Esophagus muscularis mucosa (tissue), 4 donors: ENCODE measurements around the gene PTPRN.

Source experiments
- CTCF ChIP-seq, 3 experiments: fragments of 200-600 bp in 2 of 3; fragments of 450-650 bp in 1 of 3; sonication (generic) in 2 of 3; IDR thresholded peaks; one replicate each; pipeline ENCODE4 v1.5.1; 2017 to 2019; ENCODE audit warnings: antibody characterized with exemption in 3 of 3, mild to moderate bottlenecking in 2 of 3, moderate library complexity in 1 of 3
- EP300 ChIP-seq: sonication (generic); formaldehyde crosslinking; IDR thresholded peaks from one replicate; pipeline ENCODE4 v1.6.1; 2017; ENCODE audit warnings: antibody characterized with exemption
- POLR2A ChIP-seq: fragments of 450-650 bp; IDR thresholded peaks from one replicate; pipeline ENCODE4 v1.6.1; 2017; ENCODE audit warnings: antibody characterized with exemption, moderate library complexity, mild to moderate bottlenecking, low read depth

GRCh38 chr2:219269362-219270054 is 39.7 kb downstream of the PTPRN start:
- TF ChIP-seq CTCF (IDR thresholded peaks at IDR 0.05) (no peak), POLR2A (no peak), EP300 (no peak)
